ENCODE results near the gene GALNTL6.
"Not testable (repeated sequence)": the region's sequence is repeated elsewhere in the genome, so short reads cannot be mapped to it uniquely, and the experiment has no call there.

The GALNTL6 gene

DNA sequence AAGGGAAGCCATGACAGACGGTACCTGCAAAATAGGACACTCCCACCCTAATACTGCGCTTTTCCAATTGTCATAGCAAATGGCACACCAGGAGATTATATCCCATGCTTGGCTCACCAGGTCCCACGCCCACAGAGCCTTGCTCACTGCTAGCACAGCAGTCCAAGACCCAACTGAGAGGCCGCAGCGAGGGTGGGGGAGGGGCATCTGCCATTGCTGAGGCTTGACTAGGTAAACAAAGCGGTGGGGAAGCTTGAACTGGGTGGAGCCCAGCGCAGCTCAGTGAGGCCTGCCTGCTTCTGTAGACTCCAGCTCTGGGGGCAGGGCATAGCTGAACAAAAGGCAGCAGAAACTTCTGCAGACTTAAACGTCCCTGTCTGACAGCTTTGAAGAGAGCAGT is 1099.3 kb downstream of the GALNTL6 start:
- not testable (repeated sequence) for H3K27ac Mint-ChIP-seq; H3K4me1 Mint-ChIP-seq; H3K9me3 Mint-ChIP-seq; H3K27me3 Mint-ChIP-seq; H3K36me3 Mint-ChIP-seq (ENCODE audit: low read depth); DNase-seq; H3K4me3 Mint-ChIP-seq; ATAC-seq

DNA sequence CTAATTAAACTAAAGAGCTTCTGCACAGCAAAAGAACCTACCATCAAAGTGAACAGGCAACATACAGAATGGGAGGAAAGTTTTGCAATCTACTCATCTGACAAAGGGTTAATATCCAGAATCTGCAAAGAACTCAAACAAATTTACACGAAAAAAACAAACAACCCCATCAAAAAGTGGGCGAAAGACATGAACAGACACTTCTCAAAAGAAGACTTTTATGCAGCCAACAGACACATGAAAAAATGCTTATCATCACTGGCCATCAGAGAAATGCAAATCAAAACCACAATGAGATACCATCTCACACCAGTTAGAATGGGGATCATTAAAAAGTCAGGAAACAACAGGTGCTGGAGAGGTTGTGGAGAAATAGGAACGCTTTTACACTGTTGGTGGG is 1104.2 kb downstream of the GALNTL6 start:
- not testable (repeated sequence) for ATAC-seq; H3K36me3 Mint-ChIP-seq (ENCODE audit: low read depth); H3K27ac Mint-ChIP-seq; H3K27me3 Mint-ChIP-seq; H3K4me3 Mint-ChIP-seq; H3K4me1 Mint-ChIP-seq; DNase-seq
- H3K9me3 Mint-ChIP-seq = peaks cover 12% of the 10 kb centered on the region

DNA sequence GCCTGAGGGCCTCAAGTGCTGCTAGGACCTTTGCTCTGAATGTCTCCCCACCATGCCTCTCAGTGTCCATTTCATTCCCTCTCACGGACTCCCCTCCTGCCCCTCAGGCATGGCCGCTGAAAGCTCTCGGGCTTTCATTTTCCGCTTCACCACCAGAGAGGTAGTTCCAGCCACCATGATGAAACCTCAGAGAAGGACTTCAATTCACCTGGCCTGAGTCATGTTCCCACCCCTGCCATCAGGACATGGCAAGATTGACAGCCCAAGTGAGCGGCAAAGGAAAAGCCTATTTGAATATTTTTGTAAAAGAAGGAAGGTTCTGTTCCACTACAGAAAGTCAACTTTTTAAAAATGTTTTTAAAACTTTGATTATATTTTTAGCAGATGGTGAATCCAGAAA is 1106.1 kb downstream of the GALNTL6 start:
- Mint-ChIP-seq H3K27ac (no peak overlapping the region), H3K4me1 (no peaks in the 10 kb centered on the region), H3K36me3 (ENCODE audit: low read depth) (no peaks in the 10 kb centered on the region), H3K9me3 (peaks cover 8% of the 10 kb centered on the region), H3K27me3 (no peaks in the 10 kb centered on the region), H3K4me3 (no peak overlapping the region)
- ATAC-seq (no peak), DNase-seq (no peak)

DNA sequence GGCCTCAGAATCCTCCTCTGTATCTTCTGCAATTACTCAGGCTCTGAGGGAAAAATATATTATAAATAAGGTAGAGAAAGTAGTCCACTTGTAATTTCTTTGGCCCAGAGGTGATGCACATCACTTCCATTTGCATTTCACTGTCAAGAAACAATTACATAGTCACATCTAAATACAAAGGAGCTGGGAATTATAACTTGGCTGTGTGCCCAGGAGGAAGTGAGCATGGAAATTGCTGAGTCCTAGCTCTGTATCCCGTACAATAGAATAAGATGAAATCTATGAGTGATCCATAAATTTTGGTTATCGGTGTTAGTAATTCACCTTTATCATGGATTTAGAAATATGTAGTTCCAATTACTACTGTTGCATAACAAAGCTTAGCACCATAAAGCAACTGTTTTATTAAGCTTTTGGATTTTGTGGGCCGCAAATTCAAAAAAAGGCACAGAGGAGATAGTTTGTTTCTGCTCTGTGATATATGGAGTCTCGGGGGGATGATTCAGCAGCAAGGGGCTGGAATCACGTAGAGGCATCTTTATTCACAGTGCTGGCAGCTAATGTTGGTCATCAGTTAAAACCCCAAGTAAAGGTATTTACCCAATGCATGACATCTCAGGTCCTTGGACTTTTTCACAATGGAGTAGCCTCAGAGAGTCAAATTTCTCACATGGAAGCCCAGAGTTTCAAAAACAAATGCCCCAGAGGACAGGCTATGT is 1114.1 kb downstream of the GALNTL6 start:
- peaks cover under 1% of the 10 kb centered on the region for H3K27me3 Mint-ChIP-seq
- H3K27ac Mint-ChIP-seq = no peak overlapping the region
- ATAC-seq = no peak
- no peaks in the 10 kb centered on the region for H3K36me3 Mint-ChIP-seq (ENCODE audit: low read depth)
- H3K4me3 Mint-ChIP-seq = no peak overlapping the region
- DNase-seq = no peak
- no peaks in the 10 kb centered on the region for H3K9me3 Mint-ChIP-seq
- H3K4me1 Mint-ChIP-seq = no peaks in the 10 kb centered on the region

DNA sequence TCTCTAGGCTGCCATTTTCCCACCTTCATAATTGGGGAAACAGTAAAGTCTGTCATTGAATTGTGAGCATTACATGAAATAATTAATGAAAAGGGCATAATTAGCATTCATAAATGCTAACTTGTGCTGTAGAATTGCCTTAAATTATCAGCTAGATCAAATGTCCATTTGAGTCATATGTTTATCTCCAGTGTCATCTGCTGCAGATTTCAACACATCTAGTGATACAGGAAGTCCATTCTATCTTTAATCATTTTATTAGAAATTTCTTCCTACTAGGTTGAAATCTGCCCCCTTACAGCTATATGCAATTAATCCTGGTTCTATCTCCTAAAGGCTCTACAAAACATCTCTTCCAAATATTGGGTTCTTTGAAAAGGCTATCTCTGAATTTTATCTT is 1115.1 kb downstream of the GALNTL6 start:
- Mint-ChIP-seq H3K4me1 (no peaks in the 10 kb centered on the region), H3K27me3 (peaks cover 1% of the 10 kb centered on the region)
- no peak for DNase-seq

DNA sequence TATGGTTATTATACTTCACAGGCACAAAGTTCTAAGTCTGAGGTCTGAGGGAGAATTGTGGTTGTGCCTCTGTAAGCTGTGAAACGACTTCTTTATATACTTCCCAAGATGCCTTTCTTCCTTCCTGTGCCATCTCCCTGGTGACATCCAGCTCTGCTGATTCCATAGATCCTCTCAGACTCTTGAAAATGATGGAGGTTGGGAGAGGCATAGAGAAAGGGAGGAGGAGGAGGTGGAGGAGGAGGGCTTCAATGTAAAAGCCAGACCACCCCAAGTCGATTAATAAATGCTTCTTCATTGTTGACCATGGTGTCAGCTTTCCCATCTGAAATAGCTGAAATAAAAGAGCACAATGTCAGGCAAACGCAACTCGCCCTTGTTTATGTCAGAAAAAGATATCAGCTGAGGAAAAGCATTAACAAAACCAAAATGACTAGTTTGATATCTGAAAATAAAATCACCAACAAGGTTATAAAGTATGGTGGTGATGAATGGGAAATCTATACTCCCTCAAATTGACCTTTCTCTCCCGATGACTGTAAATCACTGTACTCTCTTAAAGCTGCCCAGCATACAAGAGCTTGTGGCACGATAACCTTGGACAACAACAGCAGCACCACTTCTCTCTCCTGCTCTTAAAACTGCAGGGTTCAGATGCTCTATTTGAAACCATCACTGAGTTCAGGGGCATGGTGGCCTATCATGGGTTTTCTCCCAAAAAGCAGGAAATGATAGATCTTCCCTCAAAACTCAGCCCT is 1125.0 kb downstream of the GALNTL6 start:
- no peak for ATAC-seq
- no peaks in the 10 kb centered on the region for H3K9me3 Mint-ChIP-seq
- H3K4me3 Mint-ChIP-seq = no peak overlapping the region
- H3K27me3 Mint-ChIP-seq = peaks cover 1% of the 10 kb centered on the region
- H3K36me3 Mint-ChIP-seq (ENCODE audit: low read depth) = no peaks in the 10 kb centered on the region
- DNase-seq = no peak
- H3K4me1 Mint-ChIP-seq = no peaks in the 10 kb centered on the region
- H3K27ac Mint-ChIP-seq = no peak overlapping the region

More for the DNA sequence above, 1115.1 kb downstream of the GALNTL6 start:
- ATAC-seq = no peak
- Mint-ChIP-seq H3K36me3 (ENCODE audit: low read depth) (no peaks in the 10 kb centered on the region), H3K4me3 (no peak overlapping the region), H3K27ac (no peak overlapping the region), H3K9me3 (no peaks in the 10 kb centered on the region)

DNA sequence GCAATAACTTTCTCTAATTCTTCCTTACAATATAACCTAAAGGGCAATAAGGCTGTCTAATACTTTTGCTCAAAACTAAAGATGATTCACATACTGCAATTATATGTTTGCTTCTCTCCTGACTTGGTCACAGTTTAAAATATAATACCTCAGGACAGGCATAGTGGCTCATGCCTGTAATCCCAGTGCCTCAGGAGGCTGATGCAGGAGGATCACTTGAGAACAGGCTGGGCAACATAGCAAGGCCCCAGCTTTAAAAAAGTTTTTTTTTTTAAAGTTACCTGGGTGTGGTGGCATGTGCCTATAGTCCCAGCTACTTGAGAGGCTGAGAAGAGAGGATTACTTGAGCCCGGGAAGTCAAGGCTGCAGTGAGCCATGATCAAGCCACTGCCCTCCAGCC is 1125.7 kb downstream of the GALNTL6 start:
- no peaks in the 10 kb centered on the region for H3K36me3 Mint-ChIP-seq (ENCODE audit: low read depth)

DNA sequence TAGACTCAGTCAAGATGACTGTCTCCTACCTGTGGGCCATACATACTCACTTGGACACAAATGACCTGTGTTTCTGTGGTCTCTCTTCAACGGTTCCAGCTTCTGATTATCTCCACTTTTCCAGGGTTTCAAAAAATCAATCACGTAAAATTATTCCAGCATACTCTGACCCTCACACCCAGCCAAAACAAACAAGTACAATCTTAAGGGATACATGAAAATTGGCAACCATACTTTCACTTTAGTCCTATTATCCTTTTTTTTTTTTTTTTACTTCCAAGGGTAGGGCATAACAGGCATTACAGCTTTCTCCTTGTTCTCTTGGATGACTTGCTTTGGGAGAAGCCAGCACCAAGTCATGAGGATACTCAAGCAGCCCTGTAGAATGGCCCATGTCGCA is 1129.6 kb downstream of the GALNTL6 start:
- no peak for DNase-seq
- H3K4me3 Mint-ChIP-seq = no peak overlapping the region
- H3K9me3 Mint-ChIP-seq = no peaks in the 10 kb centered on the region
- no peak for ATAC-seq
- H3K36me3 Mint-ChIP-seq (ENCODE audit: low read depth) = no peaks in the 10 kb centered on the region
- H3K27ac Mint-ChIP-seq = no peak overlapping the region
- no peaks in the 10 kb centered on the region for H3K4me1 Mint-ChIP-seq
- peaks cover 1% of the 10 kb centered on the region for H3K27me3 Mint-ChIP-seq

More for the DNA sequence above, 1125.7 kb downstream of the GALNTL6 start:
- peaks cover 1% of the 10 kb centered on the region for H3K27me3 Mint-ChIP-seq
- no peaks in the 10 kb centered on the region for H3K4me1 Mint-ChIP-seq
- no peak for DNase-seq
- H3K9me3 Mint-ChIP-seq = no peaks in the 10 kb centered on the region
- H3K27ac Mint-ChIP-seq = no peak overlapping the region
- ATAC-seq = no peak
- no peak overlapping the region for H3K4me3 Mint-ChIP-seq

DNA sequence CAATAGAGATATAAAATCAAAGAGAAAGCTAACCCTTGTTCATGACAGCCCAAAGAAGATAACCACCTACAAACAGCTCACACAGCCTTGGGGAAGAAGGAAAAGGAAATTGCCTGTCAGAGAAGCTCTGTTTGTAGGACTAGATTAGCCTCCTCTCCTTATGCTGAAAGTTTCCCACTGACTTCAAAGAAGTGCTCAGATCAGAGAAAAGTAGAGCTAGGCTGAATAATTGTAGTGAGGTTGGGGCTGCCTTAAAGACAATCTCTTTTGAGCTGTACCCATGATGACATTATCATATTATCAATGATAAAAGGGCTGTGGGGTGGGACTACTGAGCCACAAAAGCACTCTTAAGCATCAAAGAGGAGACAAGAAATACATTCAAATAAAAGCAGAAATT is 1132.4 kb downstream of the GALNTL6 start:
- no peaks in the 10 kb centered on the region for H3K36me3 Mint-ChIP-seq (ENCODE audit: low read depth)
- H3K9me3 Mint-ChIP-seq = no peaks in the 10 kb centered on the region
- H3K27ac Mint-ChIP-seq = no peak overlapping the region
- ATAC-seq (no peak), DNase-seq (no peak)
- H3K4me1 Mint-ChIP-seq = no peaks in the 10 kb centered on the region
- H3K4me3 Mint-ChIP-seq = no peak overlapping the region
- peaks cover 1% of the 10 kb centered on the region for H3K27me3 Mint-ChIP-seq

DNA sequence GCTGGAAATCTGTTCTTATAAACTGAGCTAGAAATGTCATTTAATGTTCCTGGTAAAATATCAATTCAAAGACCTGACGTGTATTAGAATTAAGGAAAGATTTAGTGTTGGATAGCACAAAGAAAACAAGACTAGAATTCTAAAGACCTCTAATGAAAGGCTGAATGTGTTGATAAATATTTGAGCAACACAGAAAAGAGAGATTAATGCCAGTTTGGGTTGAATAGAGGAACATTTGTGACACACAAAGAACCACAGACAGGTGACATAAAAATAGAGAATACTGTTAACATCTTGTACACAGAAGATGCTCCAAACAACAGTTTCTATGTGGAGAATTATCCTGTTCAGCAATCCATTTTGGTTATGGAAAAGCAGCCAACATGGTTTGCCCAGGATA is 1133.3 kb downstream of the GALNTL6 start:
- H3K4me3 Mint-ChIP-seq = no peak overlapping the region
- no peaks in the 10 kb centered on the region for H3K9me3 Mint-ChIP-seq
- H3K4me1 Mint-ChIP-seq = no peaks in the 10 kb centered on the region
- no peak for DNase-seq
- no peaks in the 10 kb centered on the region for H3K27me3 Mint-ChIP-seq
- H3K36me3 Mint-ChIP-seq (ENCODE audit: low read depth) = no peaks in the 10 kb centered on the region
- ATAC-seq = no peak
- no peak overlapping the region for H3K27ac Mint-ChIP-seq

DNA sequence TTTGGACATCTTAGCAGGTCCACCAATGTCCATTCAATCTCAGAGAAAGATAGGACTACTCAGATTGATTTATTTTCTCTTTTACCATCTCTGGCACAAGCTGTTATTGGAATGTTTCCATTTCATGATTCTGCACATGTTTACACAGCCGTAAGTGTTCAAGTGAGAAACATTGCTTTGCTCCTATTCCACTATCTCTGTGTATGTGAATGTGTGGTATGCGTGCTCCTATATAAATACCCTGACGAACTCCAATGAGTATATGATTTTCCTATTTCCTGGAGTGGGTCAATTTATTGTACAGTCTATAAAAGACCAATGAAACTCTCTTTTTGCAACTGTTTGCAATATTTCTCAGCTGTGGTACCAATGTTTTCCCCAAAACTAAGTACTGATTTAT is 1134.4 kb downstream of the GALNTL6 start:
- no peak overlapping the region for H3K4me3 Mint-ChIP-seq
- H3K36me3 Mint-ChIP-seq (ENCODE audit: low read depth) = no peaks in the 10 kb centered on the region
- H3K9me3 Mint-ChIP-seq = no peaks in the 10 kb centered on the region
- no peak for ATAC-seq
- DNase-seq = no peak
- no peaks in the 10 kb centered on the region for H3K27me3 Mint-ChIP-seq
- H3K4me1 Mint-ChIP-seq = no peaks in the 10 kb centered on the region
- H3K27ac Mint-ChIP-seq = no peak overlapping the region

DNA sequence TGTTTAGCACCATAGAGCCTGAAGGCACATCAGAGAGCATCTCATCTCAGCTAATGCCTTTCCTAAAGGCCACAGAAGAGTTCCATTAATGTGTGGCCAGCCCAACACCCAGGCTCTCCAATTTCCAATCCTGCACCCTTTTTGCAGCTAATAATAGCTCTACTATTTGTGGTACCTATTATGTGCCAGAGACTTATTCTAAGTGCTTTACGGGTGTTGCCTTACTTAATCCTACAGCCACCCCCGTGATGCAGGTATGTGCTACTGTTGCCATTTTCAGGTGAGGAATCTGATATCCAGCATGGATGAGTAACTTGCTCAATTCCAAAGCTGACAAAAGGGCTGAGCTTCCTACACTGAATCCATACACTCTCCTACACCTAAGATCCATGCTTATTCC is 1137.8 kb downstream of the GALNTL6 start:
- ATAC-seq = no peak
- Mint-ChIP-seq H3K27me3 (no peaks in the 10 kb centered on the region), H3K36me3 (ENCODE audit: low read depth) (no peaks in the 10 kb centered on the region), H3K9me3 (no peaks in the 10 kb centered on the region), H3K4me1 (no peaks in the 10 kb centered on the region), H3K27ac (no peak overlapping the region), H3K4me3 (no peak overlapping the region)
- no peak for DNase-seq

DNA sequence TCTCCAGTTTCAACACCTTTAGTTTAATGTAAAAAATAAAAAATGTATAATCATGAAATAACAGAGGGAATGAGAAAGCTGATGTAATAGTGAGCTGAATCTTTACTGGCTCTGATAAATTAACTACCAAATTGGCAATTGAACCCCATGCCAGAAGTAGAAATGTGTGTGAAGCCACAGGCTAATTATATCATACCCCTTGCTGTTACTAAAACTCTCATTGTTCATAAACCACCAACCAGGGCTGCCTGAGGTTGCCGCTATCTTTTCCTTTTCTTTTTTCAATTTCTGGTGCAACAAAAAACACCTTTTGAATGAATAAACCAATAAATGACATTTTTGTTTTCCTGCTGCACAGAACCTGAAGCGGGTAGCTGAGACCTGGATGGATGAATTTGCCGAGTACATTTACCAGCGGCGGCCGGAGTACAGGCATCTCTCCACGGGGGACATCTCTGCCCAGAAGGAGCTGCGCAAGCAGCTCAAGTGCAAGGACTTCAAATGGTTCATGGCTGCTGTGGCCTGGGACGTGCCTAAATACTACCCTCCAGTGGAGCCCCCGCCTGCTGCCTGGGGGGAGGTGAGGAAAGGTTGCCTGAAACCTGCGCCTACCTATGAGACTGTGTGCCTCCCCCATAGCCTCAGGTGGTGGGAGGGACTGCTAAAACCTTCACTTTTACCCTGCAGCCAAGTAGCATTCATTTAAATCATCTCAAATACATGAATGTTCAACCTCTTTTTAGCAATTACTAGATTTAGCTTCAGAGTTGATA is 1138.7 kb downstream of the GALNTL6 start:
- DNase-seq (no peak), ATAC-seq (no peak)
- Mint-ChIP-seq H3K9me3 (no peaks in the 10 kb centered on the region), H3K4me3 (no peak overlapping the region), H3K27ac (no peak overlapping the region), H3K27me3 (no peaks in the 10 kb centered on the region), H3K36me3 (ENCODE audit: low read depth) (no peaks in the 10 kb centered on the region), H3K4me1 (no peaks in the 10 kb centered on the region)

DNA sequence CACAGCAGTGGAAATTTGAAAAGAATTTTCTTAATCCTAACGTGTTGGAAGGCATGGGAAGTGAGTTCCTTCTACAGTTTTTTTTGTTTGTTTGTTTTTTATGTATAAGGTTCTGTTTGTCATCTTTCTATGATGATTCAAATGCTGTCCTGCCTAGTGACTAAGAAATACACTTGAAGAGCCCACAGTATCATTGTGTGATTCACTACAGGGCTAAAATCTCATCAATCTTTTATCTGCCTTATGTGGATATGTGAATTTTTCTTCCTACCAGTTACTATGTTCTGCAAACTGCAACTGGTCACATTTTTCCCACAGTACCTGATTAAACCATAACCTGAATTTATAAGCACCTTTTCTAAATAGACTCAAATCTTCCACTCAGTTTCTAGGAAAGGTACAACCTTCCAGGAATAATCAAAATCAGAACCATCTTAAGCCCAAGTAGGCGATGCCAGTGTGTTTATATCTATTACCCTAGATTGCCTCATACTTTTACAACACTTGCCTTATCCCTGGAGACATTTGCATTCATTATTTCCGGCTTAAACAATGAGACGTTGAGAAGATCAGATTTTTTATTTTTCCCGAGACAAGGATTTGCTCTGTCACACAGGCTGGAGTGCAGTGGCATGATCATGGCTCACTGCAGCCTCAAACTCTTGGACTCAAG is 1140.8 kb downstream of the GALNTL6 start:
- H3K36me3 Mint-ChIP-seq (ENCODE audit: low read depth) = no peaks in the 10 kb centered on the region
- H3K9me3 Mint-ChIP-seq = no peaks in the 10 kb centered on the region
- DNase-seq = no peak
- no peak overlapping the region for H3K4me3 Mint-ChIP-seq
- ATAC-seq = no peak
- H3K4me1 Mint-ChIP-seq = no peaks in the 10 kb centered on the region
- H3K27me3 Mint-ChIP-seq = no peaks in the 10 kb centered on the region
- H3K27ac Mint-ChIP-seq = no peak overlapping the region
